Suprapubic skin (tissue), 4 donors: ENCODE data around the gene NADK2. TPM values are rescaled to one million over a fixed set of nuclear protein-coding genes. Genes with fewer than 3 reads are reported as not detected.

Experiments
- DNase-seq, 2 donors: peaks; one replicate each; pipeline ENCODE4 v3.0.0-alpha.2; 2019; ENCODE audit warnings: low spot score in 2 of 2
- H3K27ac ChIP-seq: fragments of 200-600 bp; sonication (generic); one replicate; pipeline ENCODE4 v1.5.1; 2019
- H3K27me3 ChIP-seq: fragments of 200-600 bp; sonication (generic); one replicate; pipeline ENCODE4 v1.5.1; 2019
- H3K36me3 ChIP-seq: fragments of 200-600 bp; sonication (generic); one replicate; pipeline ENCODE4 v1.5.1; 2019
- H3K4me1 ChIP-seq: fragments of 200-600 bp; sonication (generic); one replicate; pipeline ENCODE4 v1.5.1; 2019
- H3K4me3 ChIP-seq: fragments of 200-600 bp; sonication (generic); one replicate; pipeline ENCODE4 v1.5.1; 2019; ENCODE audit warnings: mild to moderate bottlenecking
- H3K9me3 ChIP-seq: fragments of 200-600 bp; sonication (generic); one replicate; pipeline ENCODE4 v1.5.1; 2019
- EP300 ChIP-seq: sonication (generic); formaldehyde crosslinking; IDR thresholded peaks from one replicate; pipeline ENCODE4 v1.6.1; 2017; ENCODE audit warnings: antibody characterized with exemption
- POLR2A ChIP-seq, 2 donors: fragments of 450-650 bp; IDR thresholded peaks; one replicate each; pipeline ENCODE4 v1.6.1; 2017; ENCODE audit warnings: antibody characterized with exemption in 2 of 2, mild to moderate bottlenecking in 2 of 2, moderate library complexity in 2 of 2
- POLR2AphosphoS5 ChIP-seq, 3 donors: sonication (generic); formaldehyde crosslinking; IDR thresholded peaks; one replicate each; pipeline ENCODE4 v1.6.1; 2017; ENCODE audit warnings: antibody characterized with exemption in 3 of 3
- WGBS: methylation state at CpG from one replicate; pipeline ENCODE4 v1.1.5; 2018; 5-methylcytosine and 5-hydroxymethylcytosine counted together
- total RNA-seq, 4 donors: library from RNA; depleted of rRNA; stranded (reverse); fragments of >200 nt; gene quantifications; one replicate each; pipeline ENCODE4 v1.1.0, GENCODE V29; 2016
- TF ChIP-seq, protein P1 (sequence below), 2 donors: fragments of 200-600 bp in 1 of 2; fragments of 450-650 bp in 1 of 2; sonication (generic) in 1 of 2; IDR thresholded peaks; one replicate each; pipeline ENCODE4 v1.5.1; 2016 to 2019; ENCODE audit warnings: antibody characterized with exemption in 2 of 2, mild to moderate bottlenecking in 1 of 2, moderate library complexity in 1 of 2

NADK2 gene
- total RNA-seq, 4 donors from 2014 or later: 12.3 to 18.4 (median 15.7) TPM

DNA sequence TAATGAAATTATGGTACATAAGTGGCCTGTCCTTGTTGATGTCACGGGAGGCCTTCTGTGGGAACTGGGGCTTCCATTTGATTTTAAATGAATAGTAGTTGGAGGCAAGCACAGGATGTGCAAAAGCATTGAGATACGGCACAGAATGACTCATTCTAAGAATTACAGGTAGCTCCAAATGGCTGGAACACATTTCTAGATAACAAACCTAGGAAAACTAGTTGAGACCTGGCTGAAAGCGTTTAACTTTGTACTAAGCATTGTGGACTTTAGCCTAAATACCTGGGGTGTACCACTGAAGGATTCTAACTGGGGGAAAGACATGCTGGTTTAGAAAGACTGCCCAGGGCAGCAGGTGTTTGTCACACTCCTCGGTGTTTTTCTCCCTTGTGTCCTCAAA, 80.4 kb downstream of the NADK2 start:
- Histone ChIP-seq H3K36me3 (peaks cover 25% of the 10 kb centered on the region), H3K4me3 (no peak overlapping the region), H3K27ac (no peak overlapping the region), H3K27me3 (no peaks in the 10 kb centered on the region), H3K4me1 (peaks cover 2% of the 10 kb centered on the region), H3K9me3 (no peaks in the 10 kb centered on the region)
- 67% methylated on average over 4 of the region's 4 CpGs for WGBS
- TF ChIP-seq POLR2A (IDR thresholded peaks at IDR 0.05): no peak
- no peak for TF ChIP-seq POLR2AphosphoS5 (IDR thresholded peaks at IDR 0.05)
- TF ChIP-seq, protein P1, sequence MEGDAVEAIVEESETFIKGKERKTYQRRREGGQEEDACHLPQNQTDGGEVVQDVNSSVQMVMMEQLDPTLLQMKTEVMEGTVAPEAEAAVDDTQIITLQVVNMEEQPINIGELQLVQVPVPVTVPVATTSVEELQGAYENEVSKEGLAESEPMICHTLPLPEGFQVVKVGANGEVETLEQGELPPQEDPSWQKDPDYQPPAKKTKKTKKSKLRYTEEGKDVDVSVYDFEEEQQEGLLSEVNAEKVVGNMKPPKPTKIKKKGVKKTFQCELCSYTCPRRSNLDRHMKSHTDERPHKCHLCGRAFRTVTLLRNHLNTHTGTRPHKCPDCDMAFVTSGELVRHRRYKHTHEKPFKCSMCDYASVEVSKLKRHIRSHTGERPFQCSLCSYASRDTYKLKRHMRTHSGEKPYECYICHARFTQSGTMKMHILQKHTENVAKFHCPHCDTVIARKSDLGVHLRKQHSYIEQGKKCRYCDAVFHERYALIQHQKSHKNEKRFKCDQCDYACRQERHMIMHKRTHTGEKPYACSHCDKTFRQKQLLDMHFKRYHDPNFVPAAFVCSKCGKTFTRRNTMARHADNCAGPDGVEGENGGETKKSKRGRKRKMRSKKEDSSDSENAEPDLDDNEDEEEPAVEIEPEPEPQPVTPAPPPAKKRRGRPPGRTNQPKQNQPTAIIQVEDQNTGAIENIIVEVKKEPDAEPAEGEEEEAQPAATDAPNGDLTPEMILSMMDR (IDR thresholded peaks at IDR 0.05): no peak
- no peak for TF ChIP-seq EP300
- no peak for DNase-seq

DNA sequence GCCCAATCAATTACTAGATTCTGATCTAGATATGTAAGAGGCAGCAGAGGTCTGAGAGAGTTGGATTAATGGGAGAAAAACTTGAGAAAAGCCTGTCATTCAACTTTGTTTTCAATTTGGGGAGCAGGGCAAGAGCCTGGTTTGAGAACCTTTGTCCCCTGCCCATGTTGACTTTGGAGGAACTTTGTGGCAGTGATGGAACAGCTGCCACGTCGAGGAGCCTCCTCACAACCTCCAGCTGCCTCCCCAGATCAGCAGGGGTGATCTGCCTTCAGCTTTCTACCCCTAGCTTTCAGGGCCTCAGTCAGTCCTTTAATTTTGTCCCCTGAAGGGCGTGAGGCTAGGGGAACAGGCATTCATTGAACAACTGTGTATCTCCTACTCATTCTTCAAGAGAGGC, 81.1 kb downstream of the NADK2 start:
- no peaks in the 10 kb centered on the region for H3K27me3 ChIP-seq
- no peak for TF ChIP-seq POLR2AphosphoS5 (IDR thresholded peaks at IDR 0.05)
- peaks cover 10% of the 10 kb centered on the region for H3K4me1 ChIP-seq
- H3K9me3 ChIP-seq: no peaks in the 10 kb centered on the region
- WGBS: 95% methylated on average over 3 of the region's 3 CpGs
- H3K27ac ChIP-seq: no peak overlapping the region
- peaks cover 25% of the 10 kb centered on the region for H3K36me3 ChIP-seq
- no peak overlapping the region for H3K4me3 ChIP-seq
- no peak for DNase-seq

DNA sequence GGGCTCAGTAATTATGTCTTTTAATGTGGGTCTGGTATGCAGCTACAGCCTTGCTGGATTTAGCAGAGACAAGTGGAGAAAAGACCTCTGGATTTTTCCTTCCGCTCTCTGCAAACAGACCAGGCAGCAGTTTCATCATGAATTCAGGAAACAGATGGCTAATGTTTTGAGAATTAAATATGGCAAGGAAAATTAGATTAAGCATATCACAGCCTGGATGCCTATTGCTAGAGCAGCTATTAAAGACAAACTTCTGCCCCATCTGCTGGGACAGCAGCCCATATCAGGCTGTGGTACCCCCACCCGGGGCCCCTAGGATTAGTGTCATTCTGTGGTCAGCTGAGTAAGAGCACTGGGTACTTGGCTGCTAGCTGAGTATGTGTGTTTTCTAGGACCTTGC, 83.6 kb downstream of the NADK2 start:
- no peak for DNase-seq
- H3K27me3 ChIP-seq: no peaks in the 10 kb centered on the region
- TF ChIP-seq, protein P1 (IDR thresholded peaks at IDR 0.05): no peak
- TF ChIP-seq POLR2AphosphoS5 (IDR thresholded peaks at IDR 0.05): no peak
- TF ChIP-seq EP300: no peak
- no peak for TF ChIP-seq POLR2A (IDR thresholded peaks at IDR 0.05)
- peaks cover 13% of the 10 kb centered on the region for H3K36me3 ChIP-seq
- no peaks in the 10 kb centered on the region for H3K9me3 ChIP-seq
- H3K4me1 ChIP-seq: peaks cover 19% of the 10 kb centered on the region
- H3K27ac ChIP-seq: no peak overlapping the region
- WGBS: 78% methylated on average over 2 of the region's 2 CpGs
- H3K4me3 ChIP-seq: no peak overlapping the region

DNA sequence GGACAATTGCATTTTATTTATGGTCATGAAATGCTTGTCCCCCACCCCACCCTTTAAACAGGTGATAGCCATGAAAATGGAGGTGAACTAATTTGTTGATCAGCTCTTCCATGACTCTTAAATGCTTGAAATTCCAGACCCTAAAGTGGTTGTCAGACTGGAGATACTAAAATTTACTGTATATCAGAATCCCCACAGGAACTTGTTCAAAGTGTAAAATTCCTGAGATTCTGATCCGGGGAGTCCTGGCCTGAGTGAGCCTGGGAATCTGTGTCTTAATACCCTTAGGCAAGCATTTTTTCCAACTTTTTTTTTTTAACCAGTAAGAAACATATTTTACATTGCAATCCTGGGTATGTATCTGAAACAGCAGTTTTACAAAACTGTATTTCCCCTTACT, 85.1 kb downstream of the NADK2 start:
- H3K36me3 ChIP-seq: peaks cover 7% of the 10 kb centered on the region
- no peaks in the 10 kb centered on the region for H3K27me3 ChIP-seq
- H3K4me3 ChIP-seq: no peak overlapping the region
- TF ChIP-seq POLR2A (IDR thresholded peaks at IDR 0.05) (no peak), POLR2AphosphoS5 (IDR thresholded peaks at IDR 0.05) (no peak), EP300 (no peak)
- TF ChIP-seq, protein P1 (IDR thresholded peaks at IDR 0.05): no peak
- WGBS: 17% methylated on average over 1 of the region's 1 CpG
- no peak overlapping the region for H3K27ac ChIP-seq
- peaks cover 28% of the 10 kb centered on the region for H3K4me1 ChIP-seq
- no peaks in the 10 kb centered on the region for H3K9me3 ChIP-seq
- no peak for DNase-seq

DNA sequence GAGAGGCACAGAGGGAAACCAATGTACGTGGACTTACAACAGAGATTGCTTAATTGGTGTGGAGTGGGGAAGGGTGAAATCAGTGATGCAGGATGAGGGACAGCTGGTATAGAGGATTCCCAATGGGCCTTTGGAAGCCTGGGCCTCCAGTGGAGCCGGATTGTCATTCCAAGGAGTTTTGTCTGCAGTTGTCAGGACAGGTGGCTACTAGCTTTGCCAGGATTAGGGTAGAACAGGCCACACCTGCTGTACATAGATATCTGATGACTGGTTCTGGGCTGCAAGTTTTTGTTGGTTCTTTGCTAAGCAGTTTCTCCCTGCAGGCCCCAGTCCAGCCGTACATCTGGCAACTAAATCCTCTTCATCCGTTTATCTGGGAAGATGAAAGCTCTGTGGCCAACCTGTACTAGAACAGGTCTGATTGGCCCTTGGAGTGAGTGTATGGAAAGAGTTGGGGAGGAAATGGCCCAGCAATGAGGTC, 85.6 kb downstream of the NADK2 start:
- no peak overlapping the region for H3K4me3 ChIP-seq
- no peaks in the 10 kb centered on the region for H3K27me3 ChIP-seq
- no peak overlapping the region for H3K27ac ChIP-seq
- peaks cover 28% of the 10 kb centered on the region for H3K4me1 ChIP-seq
- no peak for DNase-seq
- TF ChIP-seq POLR2A (IDR thresholded peaks at IDR 0.05) (no peak), POLR2AphosphoS5 (IDR thresholded peaks at IDR 0.05) (no peak), EP300 (no peak)
- TF ChIP-seq, protein P1 (IDR thresholded peaks at IDR 0.05): no peak
- peaks cover 7% of the 10 kb centered on the region for H3K36me3 ChIP-seq
- H3K9me3 ChIP-seq: no peaks in the 10 kb centered on the region
- 45% methylated on average over 4 of the region's 4 CpGs for whole genome bisulfite sequencing

DNA sequence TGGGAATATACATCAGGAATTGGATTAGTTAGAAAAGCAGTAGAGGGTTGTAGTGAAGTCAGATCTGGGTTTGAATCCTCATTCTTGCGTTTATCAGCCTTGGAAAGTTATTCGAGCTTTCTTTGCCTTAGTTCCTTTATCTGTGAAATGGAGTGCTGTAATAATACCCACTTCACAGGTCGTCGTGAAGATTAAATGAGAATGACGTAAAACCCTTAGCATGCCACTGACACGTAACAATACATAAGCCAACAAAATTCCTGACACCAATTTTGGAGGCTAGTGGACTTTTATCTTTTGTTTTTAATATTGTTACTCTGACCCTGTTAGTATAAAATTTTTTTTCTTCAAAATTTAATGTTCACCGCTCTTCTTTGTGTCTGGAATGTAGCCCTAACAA, 86.4 kb downstream of the NADK2 start:
- Histone ChIP-seq H3K9me3 (no peaks in the 10 kb centered on the region), H3K36me3 (peaks cover 7% of the 10 kb centered on the region), H3K27me3 (no peaks in the 10 kb centered on the region), H3K4me3 (no peak overlapping the region), H3K27ac (no peak overlapping the region), H3K4me1 (peaks cover 35% of the 10 kb centered on the region)
- TF ChIP-seq, protein P1 (IDR thresholded peaks at IDR 0.05): no peak
- TF ChIP-seq POLR2A (IDR thresholded peaks at IDR 0.05) (no peak), POLR2AphosphoS5 (IDR thresholded peaks at IDR 0.05) (no peak), EP300 (no peak)
- WGBS: 89% methylated on average over 7 of the region's 7 CpGs
- DNase-seq: no peak
